G401 (cell line): ENCODE data around the gene TMPRSS13. TPM values are rescaled to one million over a fixed set of nuclear protein-coding genes. Genes with fewer than 3 reads are reported as not detected.
A peak's percentile ranks its signal among the peaks of the same experiment; 100 is the strongest.
"Not testable (repeated sequence)": the region's sequence is repeated elsewhere in the genome, so short reads cannot be mapped to it uniquely, and the experiment has no call there.

Source experiments
- DNase-seq: peaks from one replicate; pipeline ENCODE4 v3.0.0-alpha.2; 2015; ENCODE audit warnings: low spot score
- in situ Hi-C: cut with HindIII; loops from 2 replicates; pipeline ENCODE4 v1.10.0; 2016; ENCODE audit warnings: low sequenced_read_pairs, mixed read lengths
- total RNA-seq: library from RNA; depleted of rRNA; stranded (reverse); fragments of >200 nt; shearing (Covaris generic); gene quantifications from 2 replicates; pipeline ENCODE4 v1.2.3, GENCODE V29; 2014

TMPRSS13 gene
- total RNA-seq, 1 experiment from 2014 or later = not detected

- in situ Hi-C loops = no loop called here
- DNase-seq = no peak
These were observed 23.9 kb upstream of the TMPRSS13 start for GRCh38 chr11:117953024-117953671.

- in situ Hi-C loops = no loop called here
- DNase-seq = no peak
These were observed 22.1 kb upstream of the TMPRSS13 start for GRCh38 chr11:117950993-117951961.

GRCh38 chr11:117950301-117950700 is 21.1 kb upstream of the TMPRSS13 start:
- DNase-seq = no peak
- in situ Hi-C loops = no loop called here

- no peak for DNase-seq
These were observed 19.9 kb upstream of the TMPRSS13 start for GRCh38 chr11:117949062-117949461.

GRCh38 chr11:117948466-117948865 is 19.3 kb upstream of the TMPRSS13 start:
- in situ Hi-C loops, DNase-seq: not testable (repeated sequence)

More at GRCh38 chr11:117949062-117949461, 19.9 kb upstream of the TMPRSS13 start:
- in situ Hi-C loops = no loop called here

- in situ Hi-C loops, DNase-seq: not testable (repeated sequence)
These were observed 18.5 kb upstream of the TMPRSS13 start for GRCh38 chr11:117947751-117948150.

GRCh38 chr11:117946842-117947526 is 17.8 kb upstream of the TMPRSS13 start:
- in situ Hi-C loops = no loop called here
- peak; percentile 89 for DNase-seq

GRCh38 chr11:117946156-117946841 is 17.1 kb upstream of the TMPRSS13 start:
- no peak for DNase-seq
- in situ Hi-C loops = no loop called here

- DNase-seq = no peak
- in situ Hi-C loops = no loop called here
These were observed 16.0 kb upstream of the TMPRSS13 start for GRCh38 chr11:117945047-117945810.

GRCh38 chr11:117944554-117944953 is 15.4 kb upstream of the TMPRSS13 start:
- no peak for DNase-seq
- in situ Hi-C loops = no loop called here

- in situ Hi-C loops = no loop called here
- DNase-seq = no peak
These were observed 12.9 kb upstream of the TMPRSS13 start for GRCh38 chr11:117941976-117942654.

- in situ Hi-C loops = no loop called here
These were observed 12.0 kb upstream of the TMPRSS13 start for GRCh38 chr11:117941163-117941707.

GRCh38 chr11:117940736-117941135 is 11.5 kb upstream of the TMPRSS13 start:
- in situ Hi-C loops = no loop called here
- DNase-seq = no peak

More at GRCh38 chr11:117941163-117941707, 12.0 kb upstream of the TMPRSS13 start:
- DNase-seq = no peak

- in situ Hi-C loops = no loop called here
- no peak for DNase-seq
These were observed 7.8 kb upstream of the TMPRSS13 start for GRCh38 chr11:117936973-117937372.

- no peak for DNase-seq
- in situ Hi-C loops = no loop called here
These were observed 5.5 kb upstream of the TMPRSS13 start for GRCh38 chr11:117934526-117935307.

GRCh38 chr11:117933930-117934329 is 4.7 kb upstream of the TMPRSS13 start:
- in situ Hi-C loops = no loop called here
- no peak for DNase-seq

- no peak for DNase-seq
- in situ Hi-C loops = no loop called here
These were observed 4.3 kb upstream of the TMPRSS13 start for GRCh38 chr11:117933475-117933874.
